Measurements from ENCODE around the gene NAALADL2. TPM values are rescaled to one million over a fixed set of nuclear protein-coding genes. Genes with fewer than 3 reads are reported as not detected.

NAALADL2 gene
- total and polyA plus RNA-seq, 2 donors (not counting 3 experiments of a cell fraction or from before 2014, with no cell fraction given) = 1.1 to 4.0 TPM

- Histone ChIP-seq H3K4me2 (ENCODE audit: insufficient read depth, low read length) (no peak overlapping the region), H4K20me1 (replicated peaks; ENCODE audit: control insufficient read depth, extremely low read depth, insufficient read depth, low read length) (no peaks in the 10 kb centered on the region), H3K9ac (replicated peaks; ENCODE audit: extremely low read depth, insufficient read depth, low read length) (no peak overlapping the region), H3K4me1 (ENCODE audit: control insufficient read depth, extremely low read depth, insufficient read depth, low read length) (peaks cover 3% of the 10 kb centered on the region), H3K4me3 (replicated peaks in 1 of 3; ENCODE audit: insufficient read depth in 1 of 3, low read depth in 1 of 3, low read length in 3 of 3) (no peak overlapping the region), H3K9me3 (replicated peaks; ENCODE audit: control insufficient read depth, insufficient read depth, low read length) (no peaks in the 10 kb centered on the region), H3K79me2 (ENCODE audit: control insufficient read depth, insufficient read depth, low read length) (no peaks in the 10 kb centered on the region), H2AFZ (ENCODE audit: low read depth, low read length) (no peak overlapping the region), H3K9me1 (replicated peaks; ENCODE audit: control insufficient read depth, extremely low read depth, insufficient read depth, low read length) (no peaks in the 10 kb centered on the region), H3K27ac (ENCODE audit: insufficient read depth, low read depth, low read length) (no peak overlapping the region), H3K27me3 (ENCODE audit: control insufficient read depth in 2 of 2, insufficient read depth in 2 of 2, low read length in 2 of 2) (no peaks in the 10 kb centered on the region), H3K36me3 (ENCODE audit: control insufficient read depth in 2 of 2, extremely low read depth in 1 of 2, insufficient read depth in 2 of 2, low read length in 2 of 2) (no peaks in the 10 kb centered on the region)
- FAIRE-seq (no peak), DNase-seq (ENCODE audit: low read depth, low spot score) (no peak)
- intact Hi-C loops (cut with micrococcal nuclease) (no loop called here), dilution Hi-C loops (cut with MboI; ENCODE audit: extremely low pct_ligation_motif_present, low sequenced_read_pairs) (no loop called here)
- TF ChIP-seq EZH2 (IDR thresholded peaks at IDR 0.05; ENCODE audit: borderline replicate concordance, low read depth, low read length, severe bottlenecking) (no peak), GATA2 (IDR thresholded peaks at IDR 0.05; ENCODE audit: insufficient read depth, insufficient read length, low read depth, low read length) (no peak), CTCF (IDR thresholded peaks at IDR 0.05; ENCODE audit: extremely low read depth in 1 of 2, insufficient read depth in 1 of 2, low read depth in 1 of 2, low read length in 2 of 2) (no peak), JUN (IDR thresholded peaks at IDR 0.05; ENCODE audit: borderline replicate concordance, insufficient read depth, insufficient read length, low read depth) (no peak), POLR2A (IDR thresholded peaks at IDR 0.05; ENCODE audit: low read depth, low read length) (no peak), MAX (IDR thresholded peaks at IDR 0.05; ENCODE audit: insufficient read depth, insufficient read length) (no peak), POLR2AphosphoS5 (IDR thresholded peaks at IDR 0.05; ENCODE audit: insufficient read depth, low read depth, low read length) (no peak), FOS (IDR thresholded peaks at IDR 0.05; ENCODE audit: borderline replicate concordance, insufficient read depth, low read length) (no peak), MYC (IDR thresholded peaks at IDR 0.05; ENCODE audit: low read depth, low read length) (no peak)
- BruUV-seq (replicated peaks) = no TSS peak
- CTCF ChIA-PET = no interaction called here
- POLR2A ChIA-PET = no interaction called here
These were observed 326.8 kb downstream of the NAALADL2 start for GRCh38 chr3:175185903-175186302.

Data from endothelial cell of umbilical vein (primary cell).